BJ (cell line): ENCODE data around the gene ARL15. TPM values are rescaled to one million over a fixed set of nuclear protein-coding genes. Genes with fewer than 3 reads are reported as not detected.

Experiments used
- CTCF ChIA-PET: fragments of 350-600 bp; formaldehyde crosslinking; extraction: SDS; loops from one replicate; lab custom pipeline; 2021; ENCODE audit warnings: antibody characterized with exemption, inconsistent platforms; lab: Yijun Ruan, JAX
- POLR2A ChIA-PET: fragments of 300-600 bp; sonication (Branson Sonifier 250); formaldehyde crosslinking; extraction: SDS; loops from one replicate; lab custom pipeline; 2021; ENCODE audit warnings: antibody characterized with exemption; lab: Charles Lee
- DNase-seq: peaks from one replicate; pipeline ENCODE4 v3.0.0-alpha.2; 2011; ENCODE audit warnings: low read depth
- H3K27me3 ChIP-seq: 2 replicates; pipeline ENCODE4 v1.6.0; 2011; ENCODE audit warnings: low read length; ENCODE audit not compliant: control insufficient read depth, insufficient read depth
- H3K36me3 ChIP-seq: 2 replicates; pipeline ENCODE4 v1.5.1; 2011; ENCODE audit warnings: low read length; ENCODE audit not compliant: control insufficient read depth, insufficient read depth
- H3K4me3 ChIP-seq: 2 replicates; pipeline ENCODE4 v1.5.1; 2011; ENCODE audit warnings: low read depth, mild to moderate bottlenecking, control low read depth, low read length
- CTCF ChIP-seq: IDR thresholded peaks from 2 replicates; pipeline ENCODE4 v1.5.1; 2011; ENCODE audit warnings: low read depth, mild to moderate bottlenecking, control low read depth, inconsistent platforms, low read length, moderate library complexity; ENCODE audit not compliant: insufficient read depth
- polyA plus RNA-seq: library from polyadenylated mRNA; depleted of rRNA; stranded (reverse); fragments of >200 nt; gene quantifications from 2 replicates; pipeline ENCODE4 v1.2.3, GENCODE V29; 2011

Gene ARL15
- polyA plus RNA-seq, 1 experiment: 11.9 TPM

- Histone ChIP-seq H3K4me3 (no peak overlapping the region), H3K27me3 (no peaks in the 10 kb centered on the region), H3K36me3 (no peaks in the 10 kb centered on the region)
- DNase-seq: no peak
- CTCF ChIA-PET: interaction anchor here (0.6 to 1.0 kb wide), 2 partner anchors 12 to 630 kb away, joined by 3 read pairs; no protein-coding TSS in a partner anchor
- TF ChIP-seq CTCF: no peak
- POLR2A ChIA-PET: no interaction called here
These were observed 124.3 kb downstream of the ARL15 start for GRCh38 chr5:54186108-54186507.

- H3K27me3 ChIP-seq: no peaks in the 10 kb centered on the region
- no peak for TF ChIP-seq CTCF
- DNase-seq: no peak
- CTCF ChIA-PET: interaction anchor here (1.0 kb wide), 1 partner anchor 11 kb away, joined by 3 read pairs; no protein-coding TSS in a partner anchor
- POLR2A ChIA-PET: no interaction called here
- no peak overlapping the region for H3K4me3 ChIP-seq
- H3K36me3 ChIP-seq: no peaks in the 10 kb centered on the region
These were observed 125.6 kb downstream of the ARL15 start for GRCh38 chr5:54184806-54185205.

GRCh38 chr5:54180630-54181031 is 129.7 kb downstream of the ARL15 start:
- CTCF ChIA-PET: no interaction called here
- peak; percentile 40 for DNase-seq
- POLR2A ChIA-PET: no interaction called here
- Histone ChIP-seq H3K4me3 (no peak overlapping the region), H3K27me3 (no peaks in the 10 kb centered on the region), H3K36me3 (no peaks in the 10 kb centered on the region)
- TF ChIP-seq CTCF: no peak

- CTCF ChIA-PET: interaction anchor here (1.5 kb wide), 1 partner anchor 9 kb away, joined by 3 read pairs; no protein-coding TSS in a partner anchor
These were observed 131.4 kb downstream of the ARL15 start for GRCh38 chr5:54178991-54179390.

GRCh38 chr5:54178207-54178606 is 132.2 kb downstream of the ARL15 start:
- DNase-seq: no peak
- POLR2A ChIA-PET: no interaction called here
- TF ChIP-seq CTCF: no peak
- H3K4me3 ChIP-seq: no peak overlapping the region
- no peaks in the 10 kb centered on the region for H3K36me3 ChIP-seq
- CTCF ChIA-PET: no interaction called here
- no peaks in the 10 kb centered on the region for H3K27me3 ChIP-seq

More at GRCh38 chr5:54178991-54179390, 131.4 kb downstream of the ARL15 start:
- Histone ChIP-seq H3K4me3 (no peak overlapping the region), H3K27me3 (no peaks in the 10 kb centered on the region), H3K36me3 (no peaks in the 10 kb centered on the region)
- POLR2A ChIA-PET: no interaction called here
- no peak for TF ChIP-seq CTCF
- no peak for DNase-seq
